GM21390 (cell line): Measurements from ENCODE around the gene RFESD.
"Not testable (repeated sequence)": the region's sequence is repeated elsewhere in the genome, so short reads cannot be mapped to it uniquely, and the experiment has no call there.

Source experiments
- ATAC-seq: cut with Tn5 transposase; IDR thresholded peaks from one replicate; pipeline ENCODE4 v1.9.1; 2021; ENCODE audit not compliant: unreplicated experiment

Gene RFESD

DNA sequence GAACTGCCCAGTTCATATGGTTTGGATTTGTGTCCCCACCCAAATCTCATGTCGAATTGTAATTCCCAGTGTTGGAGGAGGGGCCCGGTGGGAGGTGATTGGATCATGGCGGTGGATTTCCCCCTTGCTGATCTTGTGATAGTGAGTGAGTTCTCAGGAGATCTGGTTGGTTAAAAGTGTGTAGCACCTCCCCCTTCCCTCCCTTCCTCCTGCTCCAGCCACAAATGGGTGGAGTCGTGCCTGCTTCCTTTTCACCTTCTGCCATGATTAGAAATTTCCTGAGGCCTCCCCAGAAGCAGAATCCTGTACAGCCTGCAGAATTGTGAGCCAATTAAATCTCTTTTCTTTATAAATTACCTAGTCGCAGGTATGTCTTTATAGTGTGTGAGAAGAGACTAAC is 59.6 kb downstream of the RFESD start:
- not testable (repeated sequence) for ATAC-seq

DNA sequence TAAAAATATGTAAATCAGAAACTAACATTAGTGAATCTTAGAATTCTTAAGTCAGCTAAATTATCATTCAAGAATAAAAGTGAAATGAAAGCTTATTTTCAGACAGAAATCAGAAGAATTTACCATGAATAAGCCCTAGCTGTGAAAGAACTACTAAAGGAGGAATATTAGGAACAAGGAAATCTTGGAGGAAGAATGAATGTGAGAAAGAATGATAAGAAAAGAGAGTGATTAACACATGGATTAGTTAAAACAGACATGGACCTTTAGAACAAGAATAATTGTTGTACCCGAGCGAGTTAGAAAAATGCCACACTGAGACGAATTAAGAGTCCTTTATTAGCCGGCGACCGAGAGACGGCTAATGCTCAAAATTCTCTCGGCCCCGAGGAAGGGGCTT is 60.5 kb downstream of the RFESD start:
- ATAC-seq: no peak
